B cell (primary cell): ENCODE results near the gene LRRC4B. TPM values are rescaled to one million over a fixed set of nuclear protein-coding genes. Genes with fewer than 3 reads are reported as not detected.
A peak's percentile ranks its signal among the peaks of the same experiment; 100 is the strongest.

ENCODE experiments used
- ATAC-seq: fragments of 200-7000 bp; cut with Tn5 transposase; one replicate; pipeline ENCODE4 v1.10.0; 2021; ENCODE audit warnings: low read depth, mild to moderate bottlenecking, moderate number of reproducible peaks, moderate library complexity
- CTCF ChIA-PET: fragments of 350-600 bp; sonication (Branson Sonifier 250); formaldehyde crosslinking; loops from one replicate; lab custom pipeline; 2021; ENCODE audit warnings: antibody characterized with exemption, inconsistent platforms; lab: Charles Lee
- POLR2A ChIA-PET: fragments of 350-600 bp; sonication (Branson Sonifier 250); formaldehyde crosslinking; loops from one replicate; lab custom pipeline; 2021; ENCODE audit warnings: antibody characterized with exemption; lab: Charles Lee
- DNase-seq: peaks from one replicate; pipeline ENCODE4 v3.0.0; 2013
- H2AFZ ChIP-seq: 2 replicates; pipeline ENCODE4 v1.6.1; 2012; ENCODE audit warnings: mild to moderate bottlenecking, low read depth, low read length; ENCODE audit not compliant: insufficient read depth, poor library complexity, severe bottlenecking
- H3K27ac ChIP-seq, 2 donors: 1 replicate in 1 of 2; 2 replicates in 1 of 2; pipeline ENCODE4 v1.5.1; 2012 to 2013; ENCODE audit warnings: low read length in 2 of 2, mild to moderate bottlenecking in 2 of 2, moderate library complexity in 1 of 2
- H3K27me3 ChIP-seq, 4 experiments: fragments of 200-600 bp in 1 of 4; sonication (generic) in 1 of 4; replicated peaks in 1 of 4; 1 replicate in 2 of 4; 2 replicates in 2 of 4; pipeline versions ENCODE4 v1.6.1 to v1.7.0; 2013 to 2016; ENCODE audit warnings: low read length in 3 of 4, mild to moderate bottlenecking in 2 of 4, mixed read lengths in 1 of 4, moderate library complexity in 1 of 4; ENCODE audit not compliant: insufficient read depth in 4 of 4, control insufficient read depth in 3 of 4; ENCODE audit errors: control extremely low read depth in 1 of 4
- H3K36me3 ChIP-seq, 2 experiments: replicated peaks in 1 of 2; 1 replicate in 1 of 2; 2 replicates in 1 of 2; pipeline versions ENCODE4 v1.6.1 to v1.7.1; 2013; ENCODE audit warnings: low read length in 1 of 2; ENCODE audit not compliant: insufficient read depth in 2 of 2, control insufficient read depth in 1 of 2; ENCODE audit errors: control extremely low read depth in 1 of 2, extremely low read depth in 1 of 2
- H3K4me1 ChIP-seq, 2 donors: fragments of 200-600 bp in 1 of 2; sonication (generic) in 1 of 2; 1 replicate in 1 of 2; 2 replicates in 1 of 2; pipeline versions ENCODE4 v1.5.1 to v1.6.1; 2013 to 2017; ENCODE audit warnings: low read length in 2 of 2; ENCODE audit not compliant: control insufficient read depth in 2 of 2, insufficient read depth in 2 of 2
- H3K4me2 ChIP-seq: replicated peaks from 2 replicates; pipeline ENCODE3; 2012; ENCODE audit warnings: mild to moderate bottlenecking, low read depth, low read length; ENCODE audit not compliant: poor library complexity, severe bottlenecking
- H3K4me3 ChIP-seq, 5 experiments: fragments of 200-600 bp in 1 of 5; sonication (generic) in 1 of 5; 1 replicate in 3 of 5; 2 replicates in 2 of 5; pipeline versions ENCODE4 v1.5.1 to v1.7.0; 2011 to 2016; ENCODE audit warnings: low read length in 4 of 5, mild to moderate bottlenecking in 4 of 5, low read depth in 2 of 5, control low read depth in 1 of 5, moderate library complexity in 1 of 5; ENCODE audit not compliant: insufficient read depth in 1 of 5; ENCODE audit errors: control extremely low read depth in 1 of 5, extremely low read depth in 1 of 5
- H3K79me2 ChIP-seq: fragments of 200-600 bp; sonication (generic); one replicate; pipeline ENCODE4 v1.6.0; 2016; ENCODE audit warnings: low read length; ENCODE audit not compliant: control insufficient read depth, insufficient read depth
- H3K9ac ChIP-seq: fragments of 200-600 bp; sonication (generic); 2 replicates; pipeline ENCODE4 v1.6.1; 2017; ENCODE audit warnings: mild to moderate bottlenecking, low read length, moderate library complexity
- H3K9me3 ChIP-seq, 3 donors: one replicate each; pipeline versions ENCODE4 v1.6.1 to v1.7.1; 2013; ENCODE audit warnings: low read length in 2 of 3; ENCODE audit not compliant: control insufficient read depth in 2 of 3, insufficient read depth in 1 of 3; ENCODE audit errors: control extremely low read depth in 1 of 3
- H4K20me1 ChIP-seq: 2 replicates; pipeline ENCODE4 v1.6.0; 2012; ENCODE audit warnings: mild to moderate bottlenecking, low read length; ENCODE audit not compliant: insufficient read depth, control insufficient read depth, poor library complexity, severe bottlenecking
- H3K27ac Mint-ChIP-seq: one replicate; pipeline ENCODE4 v1.8.0; 2021; ENCODE audit warnings: mixed read lengths
- H3K27me3 Mint-ChIP-seq: one replicate; pipeline ENCODE4 v1.8.0; 2021; ENCODE audit warnings: mixed read lengths
- H3K4me1 Mint-ChIP-seq: one replicate; pipeline ENCODE4 v1.8.0; 2021; ENCODE audit warnings: mixed read lengths
- H3K4me3 Mint-ChIP-seq: one replicate; pipeline ENCODE4 v1.8.0; 2021; ENCODE audit warnings: mixed read lengths
- H3K9me3 Mint-ChIP-seq: one replicate; pipeline ENCODE4 v1.8.0; 2022; ENCODE audit warnings: mixed read lengths; ENCODE audit not compliant: insufficient read depth
- EZH2 ChIP-seq: IDR thresholded peaks from 2 replicates; pipeline ENCODE4 v1.6.1; 2012; ENCODE audit warnings: borderline replicate concordance, low read depth, mild to moderate bottlenecking, moderate library complexity, low read length; ENCODE audit not compliant: insufficient read depth, poor library complexity, severe bottlenecking
- WGBS: methylation state at CpG from one replicate; pipeline ENCODE4 v1.1.5; 2013; ENCODE audit warnings: missing lambda C conversion rate; ENCODE audit not compliant: insufficient coverage; 5-methylcytosine and 5-hydroxymethylcytosine counted together
- intact Hi-C: fragments of 100-400 bp; cut with micrococcal nuclease; formaldehyde crosslinking; loops from one replicate; pipeline ENCODE4 v1.10.0; 2022
- polyA plus RNA-seq: library from polyadenylated mRNA; depleted of rRNA; stranded (reverse); fragments of >200 nt; gene quantifications from 2 replicates; pipeline ENCODE4 v1.2.3, GENCODE V29; 2012
- total RNA-seq, 2 donors: library from RNA; stranded (reverse); fragments of 120-200 nt in 1 of 2; gene quantifications; 1 replicate in 1 of 2; 2 replicates in 1 of 2; pipeline versions ENCODE4 v1.2.3 to v1.2.4, GENCODE V29; 2013 to 2022
- TF ChIP-seq, protein P1 (sequence below): fragments of 200-600 bp; IDR thresholded peaks from one replicate; pipeline ENCODE4 v1.8.0; 2022; ENCODE audit warnings: antibody characterized with exemption, mild to moderate bottlenecking

LRRC4B gene
- total and polyA plus RNA-seq, 2 donors (not counting 1 experiment from before 2014, with no cell fraction given) = 0.03 TPM; not detected in 1

DNA sequence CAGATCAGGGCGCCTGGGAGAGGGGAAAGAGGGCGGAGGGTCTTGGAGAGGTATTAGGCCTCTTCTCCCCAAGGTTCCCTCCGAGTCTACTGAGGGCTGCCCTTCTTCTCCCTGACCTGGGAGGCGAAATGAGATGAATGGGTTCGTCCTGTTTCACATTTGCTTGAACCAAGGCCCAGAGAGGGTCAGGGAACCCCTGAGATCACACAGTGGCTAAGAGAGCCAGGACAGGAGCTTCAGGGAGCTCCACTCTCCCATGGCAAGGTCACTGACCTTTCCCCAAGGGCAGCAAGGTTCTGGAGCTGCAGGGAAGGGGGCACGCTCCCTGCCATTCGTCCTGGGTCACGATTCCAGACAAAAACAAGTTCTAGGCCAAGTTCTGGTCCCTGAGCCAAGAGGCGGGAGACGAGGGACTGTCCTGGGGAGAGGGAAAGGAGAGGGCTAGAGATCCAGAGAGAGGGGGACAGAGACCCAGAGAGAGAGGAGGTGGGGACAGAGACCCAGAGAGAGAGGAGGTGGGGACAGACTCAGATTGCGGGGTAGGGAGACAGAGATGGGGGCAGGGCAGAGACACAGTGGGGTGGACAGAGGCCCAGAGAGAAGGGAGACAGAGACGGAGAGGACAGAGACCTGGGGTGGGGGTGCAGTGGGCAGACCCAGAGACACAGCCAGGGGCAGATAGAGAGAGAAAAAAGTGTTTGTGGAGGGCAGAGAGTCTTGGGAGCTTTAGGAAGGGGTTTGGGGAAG lies 55.1 kb downstream of the LRRC4B start:
- H3K4me1 Mint-ChIP-seq = peaks cover 17% of the 10 kb centered on the region
- H3K27me3 Mint-ChIP-seq = peaks cover 3% of the 10 kb centered on the region
- no peak for ATAC-seq
- Histone ChIP-seq H3K27me3 (peaks cover 0 to 25% (median 2%) of the 10 kb centered on the region in 4 experiments), H3K9ac (no peak overlapping the region), H3K79me2 (no peaks in the 10 kb centered on the region), H2AFZ (no peak overlapping the region), H3K36me3 (no peaks in the 10 kb centered on the region), H3K4me1 (peaks cover 14 to 20% of the 10 kb centered on the region in 2 donors), H3K9me3 (peaks cover 0 to 4% (median 0%) of the 10 kb centered on the region in 3 donors), H3K4me2 (no peak overlapping the region), H3K27ac (no peak overlapping the region), H4K20me1 (no peaks in the 10 kb centered on the region), H3K4me3 (no peak overlapping the region)
- POLR2A ChIA-PET = no interaction called here
- TF ChIP-seq, protein P1, sequence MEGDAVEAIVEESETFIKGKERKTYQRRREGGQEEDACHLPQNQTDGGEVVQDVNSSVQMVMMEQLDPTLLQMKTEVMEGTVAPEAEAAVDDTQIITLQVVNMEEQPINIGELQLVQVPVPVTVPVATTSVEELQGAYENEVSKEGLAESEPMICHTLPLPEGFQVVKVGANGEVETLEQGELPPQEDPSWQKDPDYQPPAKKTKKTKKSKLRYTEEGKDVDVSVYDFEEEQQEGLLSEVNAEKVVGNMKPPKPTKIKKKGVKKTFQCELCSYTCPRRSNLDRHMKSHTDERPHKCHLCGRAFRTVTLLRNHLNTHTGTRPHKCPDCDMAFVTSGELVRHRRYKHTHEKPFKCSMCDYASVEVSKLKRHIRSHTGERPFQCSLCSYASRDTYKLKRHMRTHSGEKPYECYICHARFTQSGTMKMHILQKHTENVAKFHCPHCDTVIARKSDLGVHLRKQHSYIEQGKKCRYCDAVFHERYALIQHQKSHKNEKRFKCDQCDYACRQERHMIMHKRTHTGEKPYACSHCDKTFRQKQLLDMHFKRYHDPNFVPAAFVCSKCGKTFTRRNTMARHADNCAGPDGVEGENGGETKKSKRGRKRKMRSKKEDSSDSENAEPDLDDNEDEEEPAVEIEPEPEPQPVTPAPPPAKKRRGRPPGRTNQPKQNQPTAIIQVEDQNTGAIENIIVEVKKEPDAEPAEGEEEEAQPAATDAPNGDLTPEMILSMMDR = no peak
- TF ChIP-seq EZH2 = no peak
- CTCF ChIA-PET = no interaction called here
- intact Hi-C loops = no loop called here
- WGBS = 83% methylated on average over 12 of the region's 12 CpGs
- H3K9me3 Mint-ChIP-seq = no peaks in the 10 kb centered on the region
- no peak for DNase-seq
- no peak overlapping the region for H3K4me3 Mint-ChIP-seq
- peak overlapping the region; percentile 59 for H3K27ac Mint-ChIP-seq
